Ishikawa (cell line): Measurements from ENCODE around the gene GAPDHS.

Experiments used
- CEBPB ChIP-seq: IDR thresholded peaks from 2 replicates; pipeline ENCODE4 v1.6.1; 2012
- CREB1 ChIP-seq: IDR thresholded peaks from 2 replicates; pipeline ENCODE4 v1.6.1; 2012; ENCODE audit warnings: low read depth
- EGR1 ChIP-seq: IDR thresholded peaks from 2 replicates; pipeline ENCODE4 v1.6.1; 2012
- EP300 ChIP-seq: IDR thresholded peaks from 2 replicates; pipeline ENCODE4 v1.6.1; 2012; ENCODE audit warnings: borderline replicate concordance
- FOXM1 ChIP-seq: IDR thresholded peaks from 2 replicates; pipeline ENCODE4 v1.6.1; 2012; ENCODE audit warnings: low read depth, borderline replicate concordance
- MAX ChIP-seq: IDR thresholded peaks from 2 replicates; pipeline ENCODE4 v1.6.1; 2012
- NFIC ChIP-seq: IDR thresholded peaks from 2 replicates; pipeline ENCODE4 v1.6.1; 2012
- RAD21 ChIP-seq: IDR thresholded peaks from 2 replicates; pipeline ENCODE4 v1.6.1; 2012; ENCODE audit warnings: low read depth
- TAF1 ChIP-seq: IDR thresholded peaks from 2 replicates; pipeline ENCODE4 v1.6.1; 2012; ENCODE audit warnings: low read depth, mild to moderate bottlenecking
- TCF12 ChIP-seq: IDR thresholded peaks from 2 replicates; pipeline ENCODE4 v1.6.1; 2012; ENCODE audit warnings: low read depth
- TEAD4 ChIP-seq: IDR thresholded peaks from 2 replicates; pipeline ENCODE4 v1.6.1; 2012
- USF1 ChIP-seq: IDR thresholded peaks from 2 replicates; pipeline ENCODE4 v1.6.1; 2012
- YY1 ChIP-seq: IDR thresholded peaks from 2 replicates; pipeline ENCODE4 v1.6.1; 2012; ENCODE audit warnings: low read depth
- ZBTB7A ChIP-seq: IDR thresholded peaks from 2 replicates; pipeline ENCODE4 v1.6.1; 2012; ENCODE audit warnings: low read depth
- TF ChIP-seq, protein P1 (sequence below): IDR thresholded peaks from 2 replicates; pipeline ENCODE4 v1.6.1; 2012; ENCODE audit warnings: low read depth, mild to moderate bottlenecking

Gene GAPDHS

GRCh38 chr19:35528218-35529038 lies 4.8 kb upstream of the GAPDHS start, which contains the start of gene SBSN:
Gene SBSN, minus strand, starts transcription at chr19:35528311. Its CDS starts 30 bp downstream, at chr19:35528281.
- TF ChIP-seq ZBTB7A = no peak
- TF ChIP-seq USF1 = no peak
- TF ChIP-seq YY1 = no peak
- no peak for TF ChIP-seq TCF12
- no peak for TF ChIP-seq RAD21
- TF ChIP-seq EP300 = no peak
- no peak for TF ChIP-seq NFIC
- TF ChIP-seq CEBPB = no peak
- no peak for TF ChIP-seq TEAD4
- no peak for TF ChIP-seq CREB1
- no peak for TF ChIP-seq EGR1
- TF ChIP-seq, protein P1, sequence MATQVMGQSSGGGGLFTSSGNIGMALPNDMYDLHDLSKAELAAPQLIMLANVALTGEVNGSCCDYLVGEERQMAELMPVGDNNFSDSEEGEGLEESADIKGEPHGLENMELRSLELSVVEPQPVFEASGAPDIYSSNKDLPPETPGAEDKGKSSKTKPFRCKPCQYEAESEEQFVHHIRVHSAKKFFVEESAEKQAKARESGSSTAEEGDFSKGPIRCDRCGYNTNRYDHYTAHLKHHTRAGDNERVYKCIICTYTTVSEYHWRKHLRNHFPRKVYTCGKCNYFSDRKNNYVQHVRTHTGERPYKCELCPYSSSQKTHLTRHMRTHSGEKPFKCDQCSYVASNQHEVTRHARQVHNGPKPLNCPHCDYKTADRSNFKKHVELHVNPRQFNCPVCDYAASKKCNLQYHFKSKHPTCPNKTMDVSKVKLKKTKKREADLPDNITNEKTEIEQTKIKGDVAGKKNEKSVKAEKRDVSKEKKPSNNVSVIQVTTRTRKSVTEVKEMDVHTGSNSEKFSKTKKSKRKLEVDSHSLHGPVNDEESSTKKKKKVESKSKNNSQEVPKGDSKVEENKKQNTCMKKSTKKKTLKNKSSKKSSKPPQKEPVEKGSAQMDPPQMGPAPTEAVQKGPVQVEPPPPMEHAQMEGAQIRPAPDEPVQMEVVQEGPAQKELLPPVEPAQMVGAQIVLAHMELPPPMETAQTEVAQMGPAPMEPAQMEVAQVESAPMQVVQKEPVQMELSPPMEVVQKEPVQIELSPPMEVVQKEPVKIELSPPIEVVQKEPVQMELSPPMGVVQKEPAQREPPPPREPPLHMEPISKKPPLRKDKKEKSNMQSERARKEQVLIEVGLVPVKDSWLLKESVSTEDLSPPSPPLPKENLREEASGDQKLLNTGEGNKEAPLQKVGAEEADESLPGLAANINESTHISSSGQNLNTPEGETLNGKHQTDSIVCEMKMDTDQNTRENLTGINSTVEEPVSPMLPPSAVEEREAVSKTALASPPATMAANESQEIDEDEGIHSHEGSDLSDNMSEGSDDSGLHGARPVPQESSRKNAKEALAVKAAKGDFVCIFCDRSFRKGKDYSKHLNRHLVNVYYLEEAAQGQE = no peak
- TF ChIP-seq FOXM1 = no peak
- no peak for TF ChIP-seq TAF1
- TF ChIP-seq MAX = no peak

- TF ChIP-seq NFIC (no peak), TEAD4 (no peak), USF1 (no peak), RAD21 (no peak), EP300 (no peak), TCF12 (no peak)
Measured at GRCh38 chr19:35529241-35530218, 3.7 kb upstream of the GAPDHS start.

- TF ChIP-seq CEBPB = no peak
- no peak for TF ChIP-seq NFIC
- TF ChIP-seq EGR1 = no peak
- TF ChIP-seq FOXM1 = no peak
- no peak for TF ChIP-seq CREB1
- no peak for TF ChIP-seq TCF12
- no peak for TF ChIP-seq TAF1
- no peak for TF ChIP-seq RAD21
- no peak for TF ChIP-seq USF1
- TF ChIP-seq MAX = no peak
- no peak for TF ChIP-seq TEAD4
- TF ChIP-seq, protein P1 = no peak
- TF ChIP-seq EP300 = no peak
- TF ChIP-seq ZBTB7A = no peak
- TF ChIP-seq YY1 = no peak
Measured at GRCh38 chr19:35531291-35531690, 2.0 kb upstream of the GAPDHS start.

- no peak for TF ChIP-seq EP300
- TF ChIP-seq ZBTB7A = no peak
- no peak for TF ChIP-seq TCF12
- TF ChIP-seq USF1 = no peak
- no peak for TF ChIP-seq YY1
- no peak for TF ChIP-seq CEBPB
- no peak for TF ChIP-seq EGR1
- TF ChIP-seq FOXM1 = no peak
- TF ChIP-seq, protein P1 = no peak
- TF ChIP-seq MAX = no peak
- no peak for TF ChIP-seq TEAD4
- no peak for TF ChIP-seq NFIC
- no peak for TF ChIP-seq TAF1
- TF ChIP-seq RAD21 = no peak
Measured at GRCh38 chr19:35533822-35534392, 651 bp downstream of the GAPDHS start.
